B cell (primary cell): ENCODE data around the gene ADCY1. TPM values are rescaled to one million over a fixed set of nuclear protein-coding genes. Genes with fewer than 3 reads are reported as not detected.
"Not testable (repeated sequence)": the region's sequence is repeated elsewhere in the genome, so short reads cannot be mapped to it uniquely, and the experiment has no call there.

Source experiments
- ATAC-seq: fragments of 200-7000 bp; cut with Tn5 transposase; one replicate; pipeline ENCODE4 v1.10.0; 2021; ENCODE audit warnings: low read depth, mild to moderate bottlenecking, moderate number of reproducible peaks, moderate library complexity
- CTCF ChIA-PET: fragments of 350-600 bp; sonication (Branson Sonifier 250); formaldehyde crosslinking; loops from one replicate; lab custom pipeline; 2021; ENCODE audit warnings: antibody characterized with exemption, inconsistent platforms; lab: Charles Lee
- POLR2A ChIA-PET: fragments of 350-600 bp; sonication (Branson Sonifier 250); formaldehyde crosslinking; loops from one replicate; lab custom pipeline; 2021; ENCODE audit warnings: antibody characterized with exemption; lab: Charles Lee
- DNase-seq: peaks from one replicate; pipeline ENCODE4 v3.0.0; 2013
- H2AFZ ChIP-seq: 2 replicates; pipeline ENCODE4 v1.6.1; 2012; ENCODE audit warnings: mild to moderate bottlenecking, low read depth, low read length; ENCODE audit not compliant: insufficient read depth, poor library complexity, severe bottlenecking
- H3K27ac ChIP-seq, 2 donors: 1 replicate in 1 of 2; 2 replicates in 1 of 2; pipeline ENCODE4 v1.5.1; 2012 to 2013; ENCODE audit warnings: low read length in 2 of 2, mild to moderate bottlenecking in 2 of 2, moderate library complexity in 1 of 2
- H3K27me3 ChIP-seq, 4 experiments: fragments of 200-600 bp in 1 of 4; sonication (generic) in 1 of 4; replicated peaks in 1 of 4; 1 replicate in 2 of 4; 2 replicates in 2 of 4; pipeline versions ENCODE4 v1.6.1 to v1.7.0; 2013 to 2016; ENCODE audit warnings: low read length in 3 of 4, mild to moderate bottlenecking in 2 of 4, mixed read lengths in 1 of 4, moderate library complexity in 1 of 4; ENCODE audit not compliant: insufficient read depth in 4 of 4, control insufficient read depth in 3 of 4; ENCODE audit errors: control extremely low read depth in 1 of 4
- H3K36me3 ChIP-seq, 2 experiments: replicated peaks in 1 of 2; 1 replicate in 1 of 2; 2 replicates in 1 of 2; pipeline versions ENCODE4 v1.6.1 to v1.7.1; 2013; ENCODE audit warnings: low read length in 1 of 2; ENCODE audit not compliant: insufficient read depth in 2 of 2, control insufficient read depth in 1 of 2; ENCODE audit errors: control extremely low read depth in 1 of 2, extremely low read depth in 1 of 2
- H3K4me1 ChIP-seq, 2 donors: fragments of 200-600 bp in 1 of 2; sonication (generic) in 1 of 2; 1 replicate in 1 of 2; 2 replicates in 1 of 2; pipeline versions ENCODE4 v1.5.1 to v1.6.1; 2013 to 2017; ENCODE audit warnings: low read length in 2 of 2; ENCODE audit not compliant: control insufficient read depth in 2 of 2, insufficient read depth in 2 of 2
- H3K4me2 ChIP-seq: replicated peaks from 2 replicates; pipeline ENCODE3; 2012; ENCODE audit warnings: mild to moderate bottlenecking, low read depth, low read length; ENCODE audit not compliant: poor library complexity, severe bottlenecking
- H3K4me3 ChIP-seq, 5 experiments: fragments of 200-600 bp in 1 of 5; sonication (generic) in 1 of 5; 1 replicate in 3 of 5; 2 replicates in 2 of 5; pipeline versions ENCODE4 v1.5.1 to v1.7.0; 2011 to 2016; ENCODE audit warnings: low read length in 4 of 5, mild to moderate bottlenecking in 4 of 5, low read depth in 2 of 5, control low read depth in 1 of 5, moderate library complexity in 1 of 5; ENCODE audit not compliant: insufficient read depth in 1 of 5; ENCODE audit errors: control extremely low read depth in 1 of 5, extremely low read depth in 1 of 5
- H3K79me2 ChIP-seq: fragments of 200-600 bp; sonication (generic); one replicate; pipeline ENCODE4 v1.6.0; 2016; ENCODE audit warnings: low read length; ENCODE audit not compliant: control insufficient read depth, insufficient read depth
- H3K9ac ChIP-seq: fragments of 200-600 bp; sonication (generic); 2 replicates; pipeline ENCODE4 v1.6.1; 2017; ENCODE audit warnings: mild to moderate bottlenecking, low read length, moderate library complexity
- H3K9me3 ChIP-seq, 3 donors: one replicate each; pipeline versions ENCODE4 v1.6.1 to v1.7.1; 2013; ENCODE audit warnings: low read length in 2 of 3; ENCODE audit not compliant: control insufficient read depth in 2 of 3, insufficient read depth in 1 of 3; ENCODE audit errors: control extremely low read depth in 1 of 3
- H4K20me1 ChIP-seq: 2 replicates; pipeline ENCODE4 v1.6.0; 2012; ENCODE audit warnings: mild to moderate bottlenecking, low read length; ENCODE audit not compliant: insufficient read depth, control insufficient read depth, poor library complexity, severe bottlenecking
- H3K27ac Mint-ChIP-seq: one replicate; pipeline ENCODE4 v1.8.0; 2021; ENCODE audit warnings: mixed read lengths
- H3K27me3 Mint-ChIP-seq: one replicate; pipeline ENCODE4 v1.8.0; 2021; ENCODE audit warnings: mixed read lengths
- H3K4me1 Mint-ChIP-seq: one replicate; pipeline ENCODE4 v1.8.0; 2021; ENCODE audit warnings: mixed read lengths
- H3K4me3 Mint-ChIP-seq: one replicate; pipeline ENCODE4 v1.8.0; 2021; ENCODE audit warnings: mixed read lengths
- H3K9me3 Mint-ChIP-seq: one replicate; pipeline ENCODE4 v1.8.0; 2022; ENCODE audit warnings: mixed read lengths; ENCODE audit not compliant: insufficient read depth
- CTCF ChIP-seq: fragments of 200-600 bp; IDR thresholded peaks from one replicate; pipeline ENCODE4 v1.8.0; 2022; ENCODE audit warnings: antibody characterized with exemption, mild to moderate bottlenecking
- WGBS: methylation state at CpG from one replicate; pipeline ENCODE4 v1.1.5; 2013; ENCODE audit warnings: missing lambda C conversion rate; ENCODE audit not compliant: insufficient coverage; 5-methylcytosine and 5-hydroxymethylcytosine counted together
- intact Hi-C: fragments of 100-400 bp; cut with micrococcal nuclease; formaldehyde crosslinking; loops from one replicate; pipeline ENCODE4 v1.10.0; 2022
- polyA plus RNA-seq: library from polyadenylated mRNA; depleted of rRNA; stranded (reverse); fragments of >200 nt; gene quantifications from 2 replicates; pipeline ENCODE4 v1.2.3, GENCODE V29; 2012
- total RNA-seq, 2 donors: library from RNA; stranded (reverse); fragments of 120-200 nt in 1 of 2; gene quantifications; 1 replicate in 1 of 2; 2 replicates in 1 of 2; pipeline versions ENCODE4 v1.2.3 to v1.2.4, GENCODE V29; 2013 to 2022

ADCY1 gene
- total and polyA plus RNA-seq, 2 donors (not counting 1 experiment from before 2014, with no cell fraction given): 0.05 to 0.12 TPM

GRCh38 chr7:45756757-45757156, 182.6 kb downstream of the ADCY1 start:
- H3K27me3 Mint-ChIP-seq, ATAC-seq, POLR2A ChIA-PET, H3K79me2 ChIP-seq, H3K4me2 ChIP-seq, H3K9me3 Mint-ChIP-seq, H3K4me1 ChIP-seq, H2AFZ ChIP-seq, H4K20me1 ChIP-seq, H3K4me3 ChIP-seq, CTCF ChIA-PET, H3K27ac ChIP-seq, intact Hi-C loops, H3K9me3 ChIP-seq, H3K9ac ChIP-seq, H3K27me3 ChIP-seq, H3K36me3 ChIP-seq: not testable (repeated sequence)
- H3K27ac Mint-ChIP-seq: peak overlapping the region; percentile 88
- H3K4me1 Mint-ChIP-seq: peaks cover 11% of the 10 kb centered on the region
- DNase-seq: peak; percentile 41
- WGBS: no CpG with 5 or more reads among the region's 2 CpGs
- TF ChIP-seq CTCF: peak; percentile 65
- peak overlapping the region; percentile 46 for H3K4me3 Mint-ChIP-seq

DNA sequence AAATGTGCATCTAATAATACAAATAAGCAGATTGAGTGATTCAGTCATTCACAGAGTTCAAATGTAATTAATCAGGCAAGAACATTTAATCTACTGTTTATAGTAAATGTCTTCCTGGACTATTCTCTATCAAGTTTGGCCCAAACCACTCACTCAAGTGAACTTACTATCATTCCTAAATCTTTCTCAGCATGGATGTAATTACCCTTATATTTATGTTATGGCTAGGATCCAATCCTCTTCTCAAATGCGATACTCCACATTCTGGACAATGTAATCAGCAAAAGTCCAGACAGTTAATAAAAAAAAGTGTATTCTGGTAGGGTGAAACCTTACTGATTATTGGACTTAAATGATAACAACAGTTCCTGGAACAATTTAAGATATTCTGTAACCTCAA, 185.3 kb downstream of the ADCY1 start:
- H3K27me3 ChIP-seq, H3K9me3 ChIP-seq, H2AFZ ChIP-seq, H3K9me3 Mint-ChIP-seq, H3K9ac ChIP-seq, POLR2A ChIA-PET, DNase-seq, ATAC-seq, intact Hi-C loops, H4K20me1 ChIP-seq, H3K27ac Mint-ChIP-seq, H3K36me3 ChIP-seq, H3K4me2 ChIP-seq, H3K4me3 Mint-ChIP-seq, H3K27ac ChIP-seq, H3K27me3 Mint-ChIP-seq, H3K4me3 ChIP-seq, CTCF ChIA-PET, H3K4me1 ChIP-seq: not testable (repeated sequence)
- H3K4me1 Mint-ChIP-seq: peaks cover 26% of the 10 kb centered on the region
- peaks cover 10% of the 10 kb centered on the region for H3K79me2 ChIP-seq
- WGBS: no CpG with 5 or more reads among the region's 1 CpG

GRCh38 chr7:45761545-45762205, 187.5 kb downstream of the ADCY1 start:
- peaks cover 26% of the 10 kb centered on the region for H3K4me1 Mint-ChIP-seq
- H3K4me1 ChIP-seq, DNase-seq, ATAC-seq, H3K27me3 ChIP-seq, intact Hi-C loops, H3K27me3 Mint-ChIP-seq, H3K36me3 ChIP-seq, CTCF ChIA-PET, H3K9me3 ChIP-seq, POLR2A ChIA-PET, H3K9me3 Mint-ChIP-seq, H3K4me3 ChIP-seq, H3K9ac ChIP-seq, H4K20me1 ChIP-seq, H3K27ac Mint-ChIP-seq: not testable (repeated sequence)
- WGBS: 100% methylated on average over 1 of the region's 5 CpGs
- Histone ChIP-seq H3K27ac (peak overlapping the region in 1 of 2 donors; percentile 49), H3K4me2 (peak overlapping the region; percentile 48), H3K79me2 (peaks cover 10% of the 10 kb centered on the region), H2AFZ (peak overlapping the region; percentile 42)
- peak overlapping the region; percentile 64 for H3K4me3 Mint-ChIP-seq
